ENCODE data around the gene AP1B1.

DNA sequence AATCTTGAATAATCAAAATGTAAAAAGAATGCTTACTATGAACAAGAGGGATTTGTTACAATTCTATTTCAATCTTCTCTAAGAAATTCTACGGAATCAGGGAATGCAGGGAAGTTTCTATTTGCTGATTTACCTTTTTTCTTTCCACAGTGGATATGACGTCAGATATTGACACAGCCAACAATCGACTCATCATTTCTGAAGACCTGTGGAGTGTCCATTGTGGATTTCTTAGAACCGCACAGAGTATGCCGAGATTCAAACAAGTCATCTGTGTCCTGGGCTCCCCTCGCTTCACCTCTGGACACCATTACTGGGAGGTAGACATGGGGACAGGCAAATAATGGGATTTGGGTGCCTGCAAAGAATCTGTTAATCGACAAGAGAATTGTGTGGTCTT is 45.9 kb upstream of the AP1B1 start:
- no peak for TF ChIP-seq EZH2 (IDR thresholded peaks at IDR 0.05; ENCODE audit: low read length, missing control alignments)
- TF ChIP-seq, protein P1, sequence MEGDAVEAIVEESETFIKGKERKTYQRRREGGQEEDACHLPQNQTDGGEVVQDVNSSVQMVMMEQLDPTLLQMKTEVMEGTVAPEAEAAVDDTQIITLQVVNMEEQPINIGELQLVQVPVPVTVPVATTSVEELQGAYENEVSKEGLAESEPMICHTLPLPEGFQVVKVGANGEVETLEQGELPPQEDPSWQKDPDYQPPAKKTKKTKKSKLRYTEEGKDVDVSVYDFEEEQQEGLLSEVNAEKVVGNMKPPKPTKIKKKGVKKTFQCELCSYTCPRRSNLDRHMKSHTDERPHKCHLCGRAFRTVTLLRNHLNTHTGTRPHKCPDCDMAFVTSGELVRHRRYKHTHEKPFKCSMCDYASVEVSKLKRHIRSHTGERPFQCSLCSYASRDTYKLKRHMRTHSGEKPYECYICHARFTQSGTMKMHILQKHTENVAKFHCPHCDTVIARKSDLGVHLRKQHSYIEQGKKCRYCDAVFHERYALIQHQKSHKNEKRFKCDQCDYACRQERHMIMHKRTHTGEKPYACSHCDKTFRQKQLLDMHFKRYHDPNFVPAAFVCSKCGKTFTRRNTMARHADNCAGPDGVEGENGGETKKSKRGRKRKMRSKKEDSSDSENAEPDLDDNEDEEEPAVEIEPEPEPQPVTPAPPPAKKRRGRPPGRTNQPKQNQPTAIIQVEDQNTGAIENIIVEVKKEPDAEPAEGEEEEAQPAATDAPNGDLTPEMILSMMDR (conservative IDR thresholded peaks at IDR 0.05 in 1 of 2, IDR thresholded peaks at IDR 0.05 in 1 of 2; ENCODE audit: low read depth in 1 of 2, low read length in 2 of 2) = no peak
